PC-3 (cell line): Measurements from ENCODE around the gene COG5. TPM values are rescaled to one million over a fixed set of nuclear protein-coding genes. Genes with fewer than 3 reads are reported as not detected.

ENCODE experiments used
- ATAC-seq: fragments of 200-7000 bp; cut with Tn5 transposase; 2 replicates; pipeline ENCODE4 v1.9.1; 2020; ENCODE audit warnings: mild to moderate bottlenecking, moderate library complexity
- BruUV-seq: library from RNA; stranded (reverse); fragments of 400-500 nt; replicated peaks from 2 replicates; lab custom pipeline; 2021; lab: Mats Ljungman, UMichigan
- CTCF ChIA-PET: fragments of 300-600 bp; sonication (Branson Sonifier 250); formaldehyde crosslinking; loops from one replicate; lab custom pipeline; 2022; ENCODE audit warnings: antibody characterized with exemption; lab: Charles Lee
- POLR2A ChIA-PET: fragments of 300-600 bp; sonication (Branson Sonifier 250); formaldehyde crosslinking; loops from one replicate; lab custom pipeline; 2022; ENCODE audit warnings: antibody characterized with exemption; ENCODE audit not compliant: unreplicated experiment; lab: Charles Lee
- DNase-seq: peaks from one replicate; pipeline ENCODE4 v3.0.0-alpha.2; 2015
- H2AFZ ChIP-seq: fragments of 300-600 bp; sonication (generic); 2 replicates; pipeline ENCODE4 v1.6.0; 2016; ENCODE audit warnings: antibody characterized with exemption, low read length
- H3F3A ChIP-seq: fragments of 300-600 bp; sonication (generic); one replicate; pipeline ENCODE4 v1.6.0; 2017; ENCODE audit warnings: antibody characterized with exemption, low read length, control low read depth, mild to moderate bottlenecking; ENCODE audit not compliant: unreplicated experiment
- H3K27ac ChIP-seq: fragments of 300-600 bp; sonication (generic); 2 replicates; pipeline ENCODE4 v1.5.1; 2016; ENCODE audit warnings: mild to moderate bottlenecking, low read length
- H3K27me3 ChIP-seq: fragments of 300-600 bp; sonication (generic); 2 replicates; pipeline ENCODE4 v1.6.1; 2016; ENCODE audit warnings: low read length, mixed read lengths
- H3K36me3 ChIP-seq: fragments of 300-600 bp; sonication (generic); 2 replicates; pipeline ENCODE4 v1.6.1; 2016; ENCODE audit warnings: low read depth, mixed run types, low read length, mixed read lengths
- H3K4me1 ChIP-seq: fragments of 300-600 bp; sonication (generic); 2 replicates; pipeline ENCODE4 v1.5.1; 2016; ENCODE audit warnings: low read length; ENCODE audit not compliant: insufficient read depth
- H3K4me2 ChIP-seq: fragments of 300-600 bp; sonication (generic); 2 replicates; pipeline ENCODE4 v1.6.0; 2016; ENCODE audit warnings: low read length
- H3K4me3 ChIP-seq: fragments of 300-600 bp; sonication (generic); 2 replicates; pipeline ENCODE4 v1.5.1; 2016; ENCODE audit warnings: mild to moderate bottlenecking, low read length, mixed read lengths
- H3K79me2 ChIP-seq: fragments of 300-600 bp; sonication (generic); 2 replicates; pipeline ENCODE4 v1.6.1; 2017; ENCODE audit warnings: low read length, mixed read lengths
- H3K9ac ChIP-seq: fragments of 300-600 bp; sonication (generic); 2 replicates; pipeline ENCODE4 v1.6.0; 2016; ENCODE audit warnings: mild to moderate bottlenecking, low read length
- H3K9me2 ChIP-seq: fragments of 300-600 bp; sonication (generic); replicated peaks from 2 replicates; pipeline ENCODE4 v1.6.1; 2016; ENCODE audit warnings: mixed run types, low read length, mixed read lengths
- H3K9me3 ChIP-seq: fragments of 300-600 bp; sonication (generic); 2 replicates; pipeline ENCODE4 v1.6.1; 2016; ENCODE audit warnings: low read length, mixed read lengths
- H4K20me1 ChIP-seq: fragments of 300-600 bp; sonication (generic); 2 replicates; pipeline ENCODE4 v1.6.1; 2016; ENCODE audit warnings: low read length, mixed read lengths
- EZH2 ChIP-seq: fragments of 300-600 bp; sonication (generic); IDR thresholded peaks from one replicate; pipeline ENCODE4 v1.6.1; 2017; ENCODE audit warnings: antibody characterized with exemption, mild to moderate bottlenecking, low read length; ENCODE audit not compliant: unreplicated experiment
- EZH2phosphoT487 ChIP-seq: fragments of 300-600 bp; sonication (generic); IDR thresholded peaks from 2 replicates; pipeline ENCODE4 v1.6.1; 2018; ENCODE audit warnings: mild to moderate bottlenecking, antibody characterized with exemption, low read length, borderline replicate concordance
- intact Hi-C: fragments of 100-400 bp; cut with micrococcal nuclease; formaldehyde crosslinking; loops from 2 replicates; pipeline ENCODE4 v1.9.0; 2023
- total RNA-seq: library from RNA; depleted of rRNA; stranded (reverse); fragments of >200 nt; gene quantifications from 2 replicates; pipeline ENCODE4 v1.2.3, GENCODE V29; 2014
- TF ChIP-seq, protein P1 (sequence below): fragments of 300-600 bp; sonication (generic); conservative IDR thresholded peaks from 2 replicates; pipeline ENCODE4 v1.5.1; 2017; ENCODE audit warnings: antibody characterized with exemption, low read depth, mild to moderate bottlenecking, low read length

The COG5 gene
- total RNA-seq, 1 experiment from 2014 or later = 51.7 TPM

DNA sequence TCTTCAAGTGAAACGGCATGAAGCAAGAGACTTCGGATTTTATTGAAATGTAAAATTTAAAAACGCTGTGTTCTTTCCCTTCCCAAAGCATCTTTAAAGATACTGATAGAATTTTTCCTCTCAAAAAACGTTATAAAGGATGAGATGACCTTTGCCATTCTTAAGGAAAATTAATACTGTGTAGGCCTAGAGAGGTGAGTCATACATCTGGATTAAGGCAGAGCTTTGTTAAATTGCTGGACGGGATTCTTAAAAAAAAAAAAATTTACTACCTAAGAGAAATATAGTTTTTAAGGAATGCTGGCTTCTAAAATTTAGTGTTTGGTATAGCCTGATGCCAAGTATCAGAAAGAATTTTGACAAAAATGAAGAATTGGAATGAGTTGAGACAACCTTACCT is 401.2 kb downstream of the COG5 start:
- Histone ChIP-seq H3K36me3 (no peaks in the 10 kb centered on the region), H3K27me3 (no peaks in the 10 kb centered on the region), H3K27ac (no peak overlapping the region), H3K9ac (no peak overlapping the region), H3K4me3 (no peak overlapping the region), H3K9me2 (no peaks in the 10 kb centered on the region), H2AFZ (no peak overlapping the region), H3K79me2 (no peaks in the 10 kb centered on the region), H3K4me1 (peaks cover 21% of the 10 kb centered on the region), H3K9me3 (no peaks in the 10 kb centered on the region), H3F3A (no peaks in the 10 kb centered on the region), H4K20me1 (no peaks in the 10 kb centered on the region), H3K4me2 (peak overlapping the region; percentile 40)
- intact Hi-C loops = loop anchor here (10.0 kb wide), 1 partner anchor 852 kb away; no protein-coding TSS in a partner anchor
- ChIA-PET POLR2A (interaction anchor here (0.6 kb wide), 2 partner anchors 13 to 877 kb away, joined by 3 to 9 read pairs; partner anchors contain the start of gene NAMPT), CTCF (interaction anchor here (0.5 to 0.7 kb wide), 2 partner anchors 11 to 17 kb away, joined by 3 read pairs; no protein-coding TSS in a partner anchor)
- ATAC-seq (peak; percentile 51), DNase-seq (peak; percentile 22)
- TF ChIP-seq, protein P1, sequence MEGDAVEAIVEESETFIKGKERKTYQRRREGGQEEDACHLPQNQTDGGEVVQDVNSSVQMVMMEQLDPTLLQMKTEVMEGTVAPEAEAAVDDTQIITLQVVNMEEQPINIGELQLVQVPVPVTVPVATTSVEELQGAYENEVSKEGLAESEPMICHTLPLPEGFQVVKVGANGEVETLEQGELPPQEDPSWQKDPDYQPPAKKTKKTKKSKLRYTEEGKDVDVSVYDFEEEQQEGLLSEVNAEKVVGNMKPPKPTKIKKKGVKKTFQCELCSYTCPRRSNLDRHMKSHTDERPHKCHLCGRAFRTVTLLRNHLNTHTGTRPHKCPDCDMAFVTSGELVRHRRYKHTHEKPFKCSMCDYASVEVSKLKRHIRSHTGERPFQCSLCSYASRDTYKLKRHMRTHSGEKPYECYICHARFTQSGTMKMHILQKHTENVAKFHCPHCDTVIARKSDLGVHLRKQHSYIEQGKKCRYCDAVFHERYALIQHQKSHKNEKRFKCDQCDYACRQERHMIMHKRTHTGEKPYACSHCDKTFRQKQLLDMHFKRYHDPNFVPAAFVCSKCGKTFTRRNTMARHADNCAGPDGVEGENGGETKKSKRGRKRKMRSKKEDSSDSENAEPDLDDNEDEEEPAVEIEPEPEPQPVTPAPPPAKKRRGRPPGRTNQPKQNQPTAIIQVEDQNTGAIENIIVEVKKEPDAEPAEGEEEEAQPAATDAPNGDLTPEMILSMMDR = no peak
- TF ChIP-seq EZH2phosphoT487 (no peak), EZH2 (no peak)
- no TSS peak for BruUV-seq

DNA sequence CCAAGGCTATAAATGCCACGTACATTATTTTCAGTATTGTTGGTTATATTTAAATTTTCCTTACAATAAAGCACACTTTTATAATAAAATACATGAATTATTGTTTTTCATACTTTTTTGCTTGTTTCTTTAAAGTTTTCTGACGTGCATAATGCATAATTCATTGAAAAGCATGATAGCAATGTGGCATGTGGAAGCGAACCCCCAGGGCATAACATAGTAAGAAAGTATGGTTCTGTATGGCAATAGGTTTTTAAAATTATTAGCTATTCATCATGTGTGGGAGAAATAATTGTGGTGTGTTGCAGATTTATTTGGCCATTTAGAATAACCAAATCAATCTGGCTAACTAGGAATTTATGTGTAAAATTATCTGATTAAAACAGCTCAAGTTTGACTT is 402.3 kb downstream of the COG5 start:
- no peaks in the 10 kb centered on the region for H3F3A ChIP-seq
- H3K9me3 ChIP-seq = no peaks in the 10 kb centered on the region
- DNase-seq = no peak
- no peaks in the 10 kb centered on the region for H3K27me3 ChIP-seq
- no peaks in the 10 kb centered on the region for H3K36me3 ChIP-seq
- H2AFZ ChIP-seq = no peak overlapping the region
- no peak overlapping the region for H3K9ac ChIP-seq
- no peak for TF ChIP-seq EZH2phosphoT487
- TF ChIP-seq, protein P1 = no peak
- no peak for TF ChIP-seq EZH2
- no peak overlapping the region for H3K27ac ChIP-seq
- BruUV-seq = no TSS peak
- no peak for ATAC-seq
- no peak overlapping the region for H3K4me3 ChIP-seq
- H3K4me1 ChIP-seq = peaks cover 27% of the 10 kb centered on the region
- H3K9me2 ChIP-seq = no peaks in the 10 kb centered on the region
- ChIA-PET POLR2A (no interaction called here), CTCF (no interaction called here)
- intact Hi-C loops = loop anchor here (10.0 kb wide), 1 partner anchor 853 kb away; no protein-coding TSS in a partner anchor
- H3K79me2 ChIP-seq = no peaks in the 10 kb centered on the region
- no peaks in the 10 kb centered on the region for H4K20me1 ChIP-seq
- H3K4me2 ChIP-seq = no peak overlapping the region

DNA sequence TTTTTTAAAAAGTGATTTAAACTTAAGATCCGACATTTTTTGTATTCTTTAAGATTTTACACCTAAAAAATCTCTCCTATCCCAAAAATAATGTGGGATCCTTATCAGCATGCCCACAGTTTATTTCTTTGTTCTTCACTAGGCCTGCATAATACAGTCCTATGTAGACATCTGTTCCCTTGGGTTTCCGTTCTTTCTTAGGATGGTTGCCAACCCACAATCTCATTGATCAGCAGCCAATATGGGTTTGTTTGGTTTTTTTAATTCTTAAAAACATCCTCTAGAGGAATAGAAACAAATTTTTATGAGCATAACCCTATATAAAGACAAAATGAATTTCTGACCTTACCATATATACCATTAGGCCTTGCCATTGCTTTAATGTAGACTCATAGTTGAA is 403.3 kb downstream of the COG5 start:
- Histone ChIP-seq H3K4me1 (peaks cover 27% of the 10 kb centered on the region), H3K9me2 (no peaks in the 10 kb centered on the region), H3K4me2 (no peak overlapping the region), H3K27ac (no peak overlapping the region), H4K20me1 (no peaks in the 10 kb centered on the region), H3K9me3 (no peaks in the 10 kb centered on the region), H3K4me3 (no peak overlapping the region), H3K36me3 (no peaks in the 10 kb centered on the region), H3F3A (no peaks in the 10 kb centered on the region), H3K79me2 (no peaks in the 10 kb centered on the region), H2AFZ (no peak overlapping the region), H3K27me3 (no peaks in the 10 kb centered on the region), H3K9ac (no peak overlapping the region)
- intact Hi-C loops = loop anchor here (10.0 kb wide), 1 partner anchor 854 kb away; no protein-coding TSS in a partner anchor
- CTCF ChIA-PET = no interaction called here
- POLR2A ChIA-PET = no interaction called here
- BruUV-seq = no TSS peak
- TF ChIP-seq EZH2 (no peak), EZH2phosphoT487 (no peak)
- TF ChIP-seq, protein P1 = no peak
- ATAC-seq (no peak), DNase-seq (no peak)
